Lower lobe of right lung (tissue), 2 donors: Measurements from ENCODE around the gene FAF1. TPM values are rescaled to one million over a fixed set of nuclear protein-coding genes. Genes with fewer than 3 reads are reported as not detected.

Experiments used
- ATAC-seq, 2 donors: fragments of 200-7000 bp; cut with Tn5 transposase; one replicate each; pipeline ENCODE4 v1.9.1; 2020 to 2022; ENCODE audit warnings: mild to moderate bottlenecking in 2 of 2, moderate library complexity in 2 of 2
- DNase-seq: peaks from one replicate; pipeline ENCODE4 v3.0.0-alpha.2; 2020
- H3K27ac ChIP-seq: fragments of 200-600 bp; one replicate; pipeline ENCODE4 v1.8.0; 2022
- H3K27me3 ChIP-seq: fragments of 200-600 bp; one replicate; pipeline ENCODE4 v1.8.0; 2022; ENCODE audit warnings: low read depth
- H3K36me3 ChIP-seq: fragments of 200-600 bp; one replicate; pipeline ENCODE4 v1.8.0; 2022; ENCODE audit warnings: mild to moderate bottlenecking
- H3K4me1 ChIP-seq: fragments of 200-600 bp; one replicate; pipeline ENCODE4 v1.8.0; 2022
- H3K4me3 ChIP-seq: fragments of 200-600 bp; one replicate; pipeline ENCODE4 v1.8.0; 2022; ENCODE audit warnings: mild to moderate bottlenecking
- H3K9me3 ChIP-seq: fragments of 200-600 bp; one replicate; pipeline ENCODE4 v1.8.0; 2022
- intact Hi-C: fragments of 100-400 bp; cut with DNase I; formaldehyde crosslinking; loops from one replicate; pipeline ENCODE4 v1.11.0; 2022
- total RNA-seq: library from RNA; stranded (reverse); fragmentation: NEBNext Ultra II Directional; extraction: Animal tissue kit (Norgen Biotek cat#: 25700); gene quantifications from one replicate; pipeline ENCODE4 v1.2.1, GENCODE V29; 2021
- TF ChIP-seq, protein P1 (sequence below): fragments of 200-600 bp; IDR thresholded peaks from one replicate; pipeline ENCODE4 v1.8.0; 2022; ENCODE audit warnings: antibody characterized with exemption, mild to moderate bottlenecking
- donor health status: DM: no; HTN: yes; CAD: no; lungs with severe emphysema.

Gene FAF1
- total RNA-seq, 1 donor from 2014 or later, result 45.0 TPM

DNA sequence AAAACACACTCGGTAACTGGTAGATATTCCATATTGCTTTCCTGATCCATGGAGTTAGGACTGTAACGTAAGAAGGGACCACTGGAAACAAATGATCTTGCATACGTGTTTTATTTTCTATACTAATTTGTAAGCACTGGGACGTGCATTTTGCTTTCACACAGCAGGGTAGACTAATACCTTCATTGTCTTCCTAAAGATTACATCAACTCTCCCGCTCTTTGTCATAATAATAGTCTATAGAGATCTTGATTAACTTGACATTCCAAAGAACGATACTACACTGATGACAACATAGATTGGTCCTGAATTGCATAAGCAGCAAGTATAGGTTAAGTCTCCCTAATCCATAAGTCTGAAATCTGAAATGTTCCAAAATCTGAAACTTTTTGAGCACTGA is 166.5 kb downstream of the FAF1 start:
- no peaks in the 10 kb centered on the region for H3K27me3 ChIP-seq
- H3K27ac ChIP-seq, result no peak overlapping the region
- H3K9me3 ChIP-seq, result no peaks in the 10 kb centered on the region
- no peaks in the 10 kb centered on the region for H3K36me3 ChIP-seq
- H3K4me3 ChIP-seq, result no peak overlapping the region
- no peak for DNase-seq
- TF ChIP-seq, protein P1, sequence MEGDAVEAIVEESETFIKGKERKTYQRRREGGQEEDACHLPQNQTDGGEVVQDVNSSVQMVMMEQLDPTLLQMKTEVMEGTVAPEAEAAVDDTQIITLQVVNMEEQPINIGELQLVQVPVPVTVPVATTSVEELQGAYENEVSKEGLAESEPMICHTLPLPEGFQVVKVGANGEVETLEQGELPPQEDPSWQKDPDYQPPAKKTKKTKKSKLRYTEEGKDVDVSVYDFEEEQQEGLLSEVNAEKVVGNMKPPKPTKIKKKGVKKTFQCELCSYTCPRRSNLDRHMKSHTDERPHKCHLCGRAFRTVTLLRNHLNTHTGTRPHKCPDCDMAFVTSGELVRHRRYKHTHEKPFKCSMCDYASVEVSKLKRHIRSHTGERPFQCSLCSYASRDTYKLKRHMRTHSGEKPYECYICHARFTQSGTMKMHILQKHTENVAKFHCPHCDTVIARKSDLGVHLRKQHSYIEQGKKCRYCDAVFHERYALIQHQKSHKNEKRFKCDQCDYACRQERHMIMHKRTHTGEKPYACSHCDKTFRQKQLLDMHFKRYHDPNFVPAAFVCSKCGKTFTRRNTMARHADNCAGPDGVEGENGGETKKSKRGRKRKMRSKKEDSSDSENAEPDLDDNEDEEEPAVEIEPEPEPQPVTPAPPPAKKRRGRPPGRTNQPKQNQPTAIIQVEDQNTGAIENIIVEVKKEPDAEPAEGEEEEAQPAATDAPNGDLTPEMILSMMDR, result no peak
- intact Hi-C loops, result no loop called here
- no peak for ATAC-seq
- no peaks in the 10 kb centered on the region for H3K4me1 ChIP-seq

DNA sequence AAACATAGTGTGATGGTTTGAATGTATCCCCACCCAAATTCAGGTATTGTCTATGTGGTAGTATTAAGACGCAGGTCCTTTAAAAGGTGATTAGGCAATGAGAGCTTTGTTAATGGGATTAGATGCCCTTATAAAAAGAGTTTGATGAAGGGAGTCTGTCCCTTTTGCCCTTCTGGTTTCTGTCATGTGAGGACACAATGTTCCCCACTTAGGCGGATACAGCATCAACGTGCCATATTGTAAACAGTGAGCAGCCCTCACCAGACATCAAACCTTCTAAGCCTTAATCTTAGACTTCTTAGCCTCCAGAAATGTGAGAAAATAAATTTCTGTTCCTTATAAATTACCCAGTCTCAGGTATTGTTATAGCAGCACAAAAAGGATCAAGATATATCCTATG is 172.8 kb downstream of the FAF1 start:
- H3K9me3 ChIP-seq, result no peaks in the 10 kb centered on the region
- TF ChIP-seq, protein P1, result no peak
- no peaks in the 10 kb centered on the region for H3K27me3 ChIP-seq
- no peaks in the 10 kb centered on the region for H3K4me1 ChIP-seq
- intact Hi-C loops, result no loop called here
- H3K36me3 ChIP-seq, result peaks cover 26% of the 10 kb centered on the region
- no peak overlapping the region for H3K4me3 ChIP-seq
- ATAC-seq (no peak), DNase-seq (no peak)
- H3K27ac ChIP-seq, result no peak overlapping the region

DNA sequence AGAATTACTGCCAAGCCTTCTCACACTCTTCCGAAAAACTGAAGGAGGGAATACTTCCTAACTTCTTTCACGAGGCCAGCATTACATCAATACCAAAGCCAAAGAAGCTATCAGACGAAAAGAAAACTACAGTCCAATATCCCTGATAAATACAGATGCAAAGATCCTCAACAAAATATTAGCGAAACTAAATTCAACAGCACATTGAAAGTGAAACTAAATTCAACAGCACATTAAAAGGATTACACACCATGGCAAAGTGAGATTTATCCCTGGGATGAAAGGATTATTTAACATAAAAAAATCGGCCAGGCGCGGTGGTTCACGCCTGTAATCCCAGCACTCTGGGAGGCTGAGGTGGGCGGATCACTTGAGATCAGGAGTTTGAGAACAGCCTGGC is 176.8 kb downstream of the FAF1 start:
- intact Hi-C loops, result no loop called here
- Histone ChIP-seq H3K9me3 (no peaks in the 10 kb centered on the region), H3K4me3 (no peak overlapping the region), H3K36me3 (peaks cover 36% of the 10 kb centered on the region), H3K27me3 (no peaks in the 10 kb centered on the region), H3K27ac (no peak overlapping the region), H3K4me1 (no peaks in the 10 kb centered on the region)
- TF ChIP-seq, protein P1, result no peak
- ATAC-seq (no peak), DNase-seq (no peak)

DNA sequence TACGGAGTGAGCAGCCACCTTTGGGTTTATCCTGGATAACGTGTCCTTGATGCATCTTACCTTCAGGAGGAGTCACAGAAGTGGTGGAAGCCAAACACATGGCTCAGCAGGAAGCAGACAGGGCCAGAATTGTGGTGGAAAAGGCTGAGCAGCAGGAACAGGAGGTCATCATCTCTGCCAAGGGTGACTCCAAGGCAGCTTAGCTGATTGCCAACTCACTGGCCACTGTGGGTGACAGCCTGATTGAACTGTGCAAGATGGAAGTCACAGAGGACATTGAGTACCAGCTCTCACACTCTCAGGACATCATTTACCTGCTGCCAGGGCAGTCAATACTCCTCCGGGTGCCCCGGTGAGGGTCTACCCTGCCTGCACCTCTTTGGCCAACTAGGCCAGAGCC is 179.3 kb downstream of the FAF1 start:
- no peak overlapping the region for H3K27ac ChIP-seq
- TF ChIP-seq, protein P1, result no peak
- peaks cover 12% of the 10 kb centered on the region for H3K36me3 ChIP-seq
- no peaks in the 10 kb centered on the region for H3K4me1 ChIP-seq
- H3K27me3 ChIP-seq, result no peaks in the 10 kb centered on the region
- H3K9me3 ChIP-seq, result no peaks in the 10 kb centered on the region
- ATAC-seq (no peak), DNase-seq (no peak)
- intact Hi-C loops, result no loop called here
- H3K4me3 ChIP-seq, result no peak overlapping the region

DNA sequence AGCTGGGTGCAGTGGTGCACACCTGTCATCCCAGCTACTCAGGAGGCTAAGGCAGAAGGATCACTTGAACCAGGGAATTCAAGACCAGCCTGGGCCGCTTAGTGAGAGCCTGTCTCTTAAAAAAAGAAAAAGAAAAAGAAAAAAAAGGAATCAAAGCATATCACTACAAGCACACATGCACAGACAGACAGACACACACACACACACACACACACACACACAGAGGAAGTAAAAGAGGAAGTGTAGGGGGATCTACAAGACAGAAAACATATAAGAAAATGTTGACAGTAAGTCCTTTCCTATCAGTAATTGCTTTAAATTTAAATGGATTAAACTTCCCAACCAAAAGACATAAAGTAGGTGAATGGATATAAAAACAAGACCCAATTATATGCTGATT is 180.3 kb downstream of the FAF1 start:
- H3K36me3 ChIP-seq, result peaks cover 10% of the 10 kb centered on the region
- no peaks in the 10 kb centered on the region for H3K9me3 ChIP-seq
- DNase-seq (no peak), ATAC-seq (no peak)
- H3K4me1 ChIP-seq, result no peaks in the 10 kb centered on the region
- H3K4me3 ChIP-seq, result no peak overlapping the region
- intact Hi-C loops, result loop anchor here (5.0 kb wide), 1 partner anchor 412 kb away; no protein-coding TSS in a partner anchor
- TF ChIP-seq, protein P1, result no peak
- H3K27me3 ChIP-seq, result no peaks in the 10 kb centered on the region
- H3K27ac ChIP-seq, result no peak overlapping the region

DNA sequence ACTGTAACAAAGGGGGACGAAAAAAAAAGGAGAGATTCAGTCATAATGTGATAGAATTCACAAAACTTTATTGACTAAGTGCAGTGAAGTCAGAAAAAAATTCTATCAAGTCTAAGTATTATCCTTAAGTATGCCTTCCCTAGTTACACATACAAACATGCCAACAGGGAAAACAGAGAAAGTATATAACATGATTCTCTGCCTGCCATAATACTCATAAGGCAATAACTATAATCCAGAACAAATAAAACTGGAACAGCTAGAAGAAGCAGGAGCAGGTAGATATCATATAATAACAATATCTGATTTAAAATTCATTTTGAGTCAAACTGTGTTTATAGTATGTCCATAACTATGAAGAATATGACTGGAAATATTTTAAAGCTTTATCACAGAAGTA is 184.3 kb downstream of the FAF1 start:
- no peak for DNase-seq
- Histone ChIP-seq H3K27me3 (no peaks in the 10 kb centered on the region), H3K36me3 (peaks cover 8% of the 10 kb centered on the region), H3K27ac (no peak overlapping the region), H3K4me1 (no peaks in the 10 kb centered on the region), H3K4me3 (no peak overlapping the region), H3K9me3 (no peaks in the 10 kb centered on the region)
- TF ChIP-seq, protein P1, result no peak
- intact Hi-C loops, result loop anchor here (5.0 kb wide), 1 partner anchor 417 kb away; no protein-coding TSS in a partner anchor
- no peak for ATAC-seq
